H9 (cell line): Measurements from ENCODE around the gene THBS4. TPM values are rescaled to one million over a fixed set of nuclear protein-coding genes. Genes with fewer than 3 reads are reported as not detected.

Experiments used
- DNase-seq: peaks from one replicate; pipeline ENCODE4 v3.0.0-alpha.2; 2017
- H2AFZ ChIP-seq: one replicate; pipeline ENCODE4 v1.6.1; 2013; ENCODE audit warnings: mild to moderate bottlenecking, low read length, control low read depth, moderate library complexity
- H2AK5ac ChIP-seq: 2 replicates; pipeline ENCODE4 v1.6.1; 2013; ENCODE audit warnings: low read length, control low read depth, mixed read lengths; ENCODE audit not compliant: insufficient read length
- H2BK120ac ChIP-seq: one replicate; pipeline ENCODE4 v1.6.1; 2013; ENCODE audit warnings: low read depth, mild to moderate bottlenecking, low read length, control low read depth, inconsistent platforms; ENCODE audit not compliant: poor library complexity, severe bottlenecking
- H2BK12ac ChIP-seq: 2 replicates; pipeline ENCODE4 v1.6.1; 2013; ENCODE audit warnings: low read length, control low read depth, mixed read lengths, low read depth; ENCODE audit not compliant: insufficient read length
- H2BK15ac ChIP-seq: 2 replicates; pipeline ENCODE4 v1.6.1; 2013; ENCODE audit warnings: low read depth, low read length, control low read depth
- H2BK20ac ChIP-seq: one replicate; pipeline ENCODE4 v1.6.1; 2013; ENCODE audit warnings: low read depth, mild to moderate bottlenecking, low read length, control low read depth, inconsistent platforms; ENCODE audit not compliant: poor library complexity, severe bottlenecking
- H2BK5ac ChIP-seq: 2 replicates; pipeline ENCODE4 v1.6.1; 2013; ENCODE audit warnings: low read length, control low read depth, mixed read lengths; ENCODE audit not compliant: insufficient read length
- H3K14ac ChIP-seq: 2 replicates; pipeline ENCODE4 v1.6.1; 2013; ENCODE audit warnings: low read length, control low read depth; ENCODE audit not compliant: insufficient read depth
- H3K18ac ChIP-seq: 2 replicates; pipeline ENCODE4 v1.6.1; 2013; ENCODE audit warnings: low read depth, mild to moderate bottlenecking, mixed read lengths, low read length, control low read depth; ENCODE audit not compliant: insufficient read length
- H3K23ac ChIP-seq: 2 replicates; pipeline ENCODE4 v1.6.1; 2013; ENCODE audit warnings: low read length, control low read depth, mixed read lengths, low read depth; ENCODE audit not compliant: insufficient read length
- H3K23me2 ChIP-seq: 2 replicates; pipeline ENCODE4 v1.6.1; 2013; ENCODE audit warnings: low read depth, mild to moderate bottlenecking, mixed read lengths, low read length, control low read depth; ENCODE audit not compliant: insufficient read length, poor library complexity, severe bottlenecking
- H3K27ac ChIP-seq: 2 replicates; pipeline ENCODE4 v1.5.1; 2013; ENCODE audit warnings: low read length, control low read depth, mixed read lengths, low read depth; ENCODE audit not compliant: insufficient read length
- H3K27me3 ChIP-seq: 2 replicates; pipeline ENCODE4 v1.6.1; 2013; ENCODE audit warnings: low read length, control low read depth, inconsistent platforms; ENCODE audit not compliant: insufficient read depth
- H3K4ac ChIP-seq: 2 replicates; pipeline ENCODE4 v1.6.1; 2013; ENCODE audit warnings: low read depth, mild to moderate bottlenecking, control low read depth, inconsistent platforms, low read length, moderate library complexity
- H3K4me1 ChIP-seq: 2 replicates; pipeline ENCODE4 v1.6.1; 2013; ENCODE audit warnings: low read length, control low read depth, inconsistent platforms; ENCODE audit not compliant: insufficient read depth
- H3K4me2 ChIP-seq: 2 replicates; pipeline ENCODE4 v1.6.1; 2013; ENCODE audit warnings: low read length, control low read depth, mixed read lengths; ENCODE audit not compliant: insufficient read length, insufficient read depth
- H3K56ac ChIP-seq: 2 replicates; pipeline ENCODE4 v1.6.1; 2013; ENCODE audit warnings: low read depth, mild to moderate bottlenecking, mixed read lengths, low read length, control low read depth; ENCODE audit not compliant: insufficient read length
- H3K79me1 ChIP-seq: 2 replicates; pipeline ENCODE4 v1.6.1; 2013; ENCODE audit warnings: low read depth, mild to moderate bottlenecking, moderate library complexity, low read length, control low read depth, inconsistent platforms; ENCODE audit not compliant: insufficient read depth, poor library complexity, severe bottlenecking
- H3K79me2 ChIP-seq: 2 replicates; pipeline ENCODE4 v1.6.1; 2013; ENCODE audit warnings: low read length, control low read depth, inconsistent platforms; ENCODE audit not compliant: insufficient read depth
- H3K9ac ChIP-seq: 2 replicates; pipeline ENCODE4 v1.6.1; 2013; ENCODE audit warnings: low read length, control low read depth, mixed read lengths; ENCODE audit not compliant: insufficient read length; ENCODE audit errors: extremely low read depth
- H3K9me3 ChIP-seq: one replicate; pipeline ENCODE4 v1.6.1; 2013; ENCODE audit warnings: low read depth, low read length, inconsistent platforms; ENCODE audit not compliant: control insufficient read depth
- H3T11ph ChIP-seq: one replicate; pipeline ENCODE4 v1.6.1; 2013; ENCODE audit warnings: mild to moderate bottlenecking, low read length, control low read depth, inconsistent platforms
- H4K20me1 ChIP-seq: one replicate; pipeline ENCODE4 v1.6.1; 2013; ENCODE audit not compliant: control insufficient read depth, insufficient read length, insufficient read depth
- H4K5ac ChIP-seq: 2 replicates; pipeline ENCODE4 v1.6.1; 2013; ENCODE audit warnings: low read depth, mild to moderate bottlenecking, mixed read lengths, low read length, control low read depth; ENCODE audit not compliant: insufficient read length
- H4K8ac ChIP-seq: replicated peaks from 2 replicates; pipeline ENCODE4 v1.6.1; 2013; ENCODE audit warnings: low read length, control low read depth, mixed read lengths, low read depth; ENCODE audit not compliant: insufficient read length
- H4K91ac ChIP-seq: 2 replicates; pipeline ENCODE4 v1.6.1; 2013; ENCODE audit warnings: low read depth, mild to moderate bottlenecking, moderate library complexity, mixed read lengths, low read length, control low read depth; ENCODE audit not compliant: insufficient read length
- H3K27ac Mint-ChIP-seq, 3 experiments: 2 replicates in 2 of 3; 3 replicates in 1 of 3; pipeline ENCODE4 v1.8.0; 2020 to 2021; ENCODE audit warnings: mixed read lengths in 3 of 3, mild to moderate bottlenecking in 1 of 3, moderate library complexity in 1 of 3
- H3K27me3 Mint-ChIP-seq: 2 replicates; pipeline ENCODE4 v1.8.0; 2021; ENCODE audit warnings: low read depth, mild to moderate bottlenecking, moderate library complexity, mixed read lengths
- H3K36me3 Mint-ChIP-seq, 3 experiments: 2 replicates in 2 of 3; 3 replicates in 1 of 3; pipeline ENCODE4 v1.8.0; 2020 to 2021; ENCODE audit warnings: low read depth in 3 of 3, mixed read lengths in 3 of 3; ENCODE audit not compliant: insufficient read depth in 1 of 3
- H3K4me1 Mint-ChIP-seq, 2 experiments: 2 replicates each; pipeline ENCODE4 v1.8.0; 2020; ENCODE audit warnings: mixed read lengths in 2 of 2
- H3K4me3 Mint-ChIP-seq, 2 experiments: 2 replicates in 1 of 2; 3 replicates in 1 of 2; pipeline ENCODE4 v1.8.0; 2020 to 2021; ENCODE audit warnings: mild to moderate bottlenecking in 2 of 2, mixed read lengths in 2 of 2, moderate library complexity in 1 of 2
- H3K9me3 Mint-ChIP-seq, 2 experiments: 2 replicates in 1 of 2; 3 replicates in 1 of 2; pipeline ENCODE4 v1.8.0; 2020; ENCODE audit warnings: mild to moderate bottlenecking in 2 of 2, mixed read lengths in 2 of 2, moderate library complexity in 1 of 2
- CTCF ChIP-seq: fragments of 200-600 bp; sonication (generic); conservative IDR thresholded peaks from 3 replicates; pipeline ENCODE4 v1.8.0; 2021; ENCODE audit warnings: antibody characterized with exemption, mild to moderate bottlenecking
- WGBS: extraction: QIAGEN DNeasy Blood & Tissue Kit; methylation state at CpG from one replicate; pipeline ENCODE4 v1.1.7; 2013; ENCODE audit warnings: missing lambda C conversion rate, low lambda C conversion rate, mixed read lengths; ENCODE audit not compliant: insufficient read length; ENCODE audit errors: extremely low coverage; 5-methylcytosine and 5-hydroxymethylcytosine counted together
- total RNA-seq: library from RNA; stranded (reverse); gene quantifications from 2 replicates; pipeline ENCODE4 v1.2.1, GENCODE V29; 2021

THBS4 gene
- total RNA-seq, 1 experiment from 2014 or later, result 19.0 TPM

- Histone ChIP-seq H3K23ac (no peak overlapping the region), H2BK5ac (no peak overlapping the region), H3K9ac (no peak overlapping the region), H3K14ac (no peak overlapping the region), H4K5ac (no peak overlapping the region), H4K8ac (no peak overlapping the region), H2BK20ac (no peak overlapping the region), H3K18ac (no peak overlapping the region), H3K79me2 (no peaks in the 10 kb centered on the region), H2BK12ac (no peak overlapping the region), H2BK120ac (no peak overlapping the region), H3K56ac (no peak overlapping the region), H3T11ph (no peak overlapping the region), H3K4me2 (no peak overlapping the region), H3K27me3 (no peaks in the 10 kb centered on the region), H2AFZ (no peak overlapping the region), H3K4me1 (0 out of 2 replicates have a peak, but pooled peaks cover 2% of the 10 kb centered on the region), H3K23me2 (no peaks in the 10 kb centered on the region), H4K91ac (no peak overlapping the region), H3K79me1 (no peaks in the 10 kb centered on the region), H4K20me1 (no peaks in the 10 kb centered on the region), H3K27ac (no peak overlapping the region), H3K4ac (no peak overlapping the region), H2AK5ac (no peak overlapping the region), H3K9me3 (no peaks in the 10 kb centered on the region), H2BK15ac (no peak overlapping the region)
- H3K4me1 Mint-ChIP-seq, result no peaks in the 10 kb centered on the region
- DNase-seq, result no peak
- no peaks in the 10 kb centered on the region for H3K9me3 Mint-ChIP-seq
- H3K27me3 Mint-ChIP-seq, result no peaks in the 10 kb centered on the region; the same call in none of the 2 replicates
- no peak overlapping the region for H3K27ac Mint-ChIP-seq
- H3K36me3 Mint-ChIP-seq, result no peaks in the 10 kb centered on the region
- TF ChIP-seq CTCF, result no peak
- no peak overlapping the region for H3K4me3 Mint-ChIP-seq
- no CpG with 5 or more reads among the region's 4 CpGs for WGBS
Observed at GRCh38 chr5:80043187-80043586, 8.0 kb downstream of the THBS4 start.
